Neural crest cell (in vitro differentiated cells): Measurements from ENCODE around the gene CYP24A1. TPM values are rescaled to one million over a fixed set of nuclear protein-coding genes. Genes with fewer than 3 reads are reported as not detected.

Source experiments
- DNase-seq: peaks from one replicate; pipeline ENCODE4 v3.0.0; 2021; ENCODE audit warnings: low read depth, mixed read lengths, low spot score
- H3K27ac Mint-ChIP-seq: one replicate; pipeline ENCODE4 v1.8.0; 2021; ENCODE audit warnings: mild to moderate bottlenecking, mixed read lengths; ENCODE audit not compliant: unreplicated experiment
- H3K27me3 Mint-ChIP-seq: 2 replicates; pipeline ENCODE4 v1.8.0; 2021; ENCODE audit warnings: low read depth, mild to moderate bottlenecking, mixed read lengths
- H3K36me3 Mint-ChIP-seq: 2 replicates; pipeline ENCODE4 v1.8.0; 2021; ENCODE audit warnings: low read depth, mild to moderate bottlenecking, mixed read lengths
- H3K4me1 Mint-ChIP-seq: 2 replicates; pipeline ENCODE4 v1.8.0; 2021; ENCODE audit warnings: mixed read lengths
- H3K4me3 Mint-ChIP-seq: one replicate; pipeline ENCODE4 v1.8.0; 2021; ENCODE audit warnings: mild to moderate bottlenecking, mixed read lengths
- H3K9me3 Mint-ChIP-seq: 2 replicates; pipeline ENCODE4 v1.8.0; 2021; ENCODE audit warnings: mixed read lengths
- CTCF ChIP-seq: fragments of 200-600 bp; sonication (generic); conservative IDR thresholded peaks from 2 replicates; pipeline ENCODE4 v1.5.0; 2021; ENCODE audit warnings: antibody characterized with exemption, mild to moderate bottlenecking
- total RNA-seq: library from RNA; stranded (reverse); gene quantifications from 2 replicates; pipeline ENCODE4 v1.2.1, GENCODE V29; 2021

CYP24A1 gene
- total RNA-seq, 1 donor from 2014 or later = 0.93 TPM

GRCh38 chr20:54156981-54157835, 16.6 kb downstream of the CYP24A1 start:
- H3K27me3 Mint-ChIP-seq = peaks cover 3% of the 10 kb centered on the region
- H3K36me3 Mint-ChIP-seq = no peaks in the 10 kb centered on the region
- H3K9me3 Mint-ChIP-seq = no peaks in the 10 kb centered on the region
- DNase-seq = no peak
- H3K27ac Mint-ChIP-seq = no peak overlapping the region
- TF ChIP-seq CTCF = no peak
- H3K4me1 Mint-ChIP-seq = peaks cover 3% of the 10 kb centered on the region
- H3K4me3 Mint-ChIP-seq = no peak overlapping the region

GRCh38 chr20:54156522-54156921, 17.3 kb downstream of the CYP24A1 start:
- no peak overlapping the region for H3K27ac Mint-ChIP-seq
- peaks cover 3% of the 10 kb centered on the region for H3K27me3 Mint-ChIP-seq
- TF ChIP-seq CTCF = no peak
- peaks cover under 1% of the 10 kb centered on the region for H3K4me1 Mint-ChIP-seq
- no peak for DNase-seq
- H3K36me3 Mint-ChIP-seq = no peaks in the 10 kb centered on the region
- no peak overlapping the region for H3K4me3 Mint-ChIP-seq
- no peaks in the 10 kb centered on the region for H3K9me3 Mint-ChIP-seq

- no peak overlapping the region for H3K4me3 Mint-ChIP-seq
Measured at GRCh38 chr20:54155736-54156317, 18.0 kb downstream of the CYP24A1 start.

GRCh38 chr20:54154439-54154838, 19.3 kb downstream of the CYP24A1 start:
- Mint-ChIP-seq H3K36me3 (no peaks in the 10 kb centered on the region), H3K27me3 (peaks cover 3% of the 10 kb centered on the region), H3K4me1 (no peaks in the 10 kb centered on the region), H3K9me3 (no peaks in the 10 kb centered on the region), H3K27ac (no peak overlapping the region), H3K4me3 (no peak overlapping the region)
- no peak for TF ChIP-seq CTCF
- DNase-seq = no peak

More at GRCh38 chr20:54155736-54156317, 18.0 kb downstream of the CYP24A1 start:
- H3K4me1 Mint-ChIP-seq = no peaks in the 10 kb centered on the region
- no peak for TF ChIP-seq CTCF
- H3K9me3 Mint-ChIP-seq = no peaks in the 10 kb centered on the region
- no peak overlapping the region for H3K27ac Mint-ChIP-seq
- no peak for DNase-seq
- H3K36me3 Mint-ChIP-seq = no peaks in the 10 kb centered on the region
- peaks cover 3% of the 10 kb centered on the region for H3K27me3 Mint-ChIP-seq

GRCh38 chr20:54153847-54154246, 19.9 kb downstream of the CYP24A1 start:
- DNase-seq = no peak
- Mint-ChIP-seq H3K4me3 (no peak overlapping the region), H3K36me3 (no peaks in the 10 kb centered on the region), H3K4me1 (no peaks in the 10 kb centered on the region), H3K9me3 (no peaks in the 10 kb centered on the region), H3K27me3 (peaks cover 3% of the 10 kb centered on the region), H3K27ac (no peak overlapping the region)
- no peak for TF ChIP-seq CTCF
